ENCODE results near the gene TMEM270.
"Not testable (repeated sequence)": the region's sequence is repeated elsewhere in the genome, so short reads cannot be mapped to it uniquely, and the experiment has no call there.

- TF ChIP-seq CHD2 (IDR thresholded peaks at IDR 0.05; ENCODE audit: low read length); EZH2 (IDR thresholded peaks at IDR 0.05; ENCODE audit: low read depth, low read length, severe bottlenecking); PHF8 (conservative IDR thresholded peaks at IDR 0.05; ENCODE audit: low read depth, low read length); POLR2A (IDR thresholded peaks at IDR 0.05; ENCODE audit: control extremely low read depth in 1 of 2, low read depth in 2 of 2, low read length in 2 of 2); EGR1 (IDR thresholded peaks at IDR 0.05; ENCODE audit: borderline replicate concordance, low read depth, low read length); CEBPB (IDR thresholded peaks at IDR 0.05; ENCODE audit: low read depth, low read length); SP1 (IDR thresholded peaks at IDR 0.05; ENCODE audit: low read depth, low read length); CTCF (IDR thresholded peaks at IDR 0.05; ENCODE audit: control extremely low read depth in 1 of 3, insufficient read depth in 1 of 3, low read depth in 1 of 3, low read length in 3 of 3); RXRA (IDR thresholded peaks at IDR 0.05; ENCODE audit: insufficient read depth, low read depth, low read length); MAX (IDR thresholded peaks at IDR 0.05); SIX5 (IDR thresholded peaks at IDR 0.05; ENCODE audit: low read depth, low read length); JUN (IDR thresholded peaks at IDR 0.05; ENCODE audit: low read depth, low read length); KDM1A (IDR thresholded peaks at IDR 0.05; ENCODE audit: borderline replicate concordance, low read length); POLR2AphosphoS5 (IDR thresholded peaks at IDR 0.05; ENCODE audit: low read depth, low read length): not testable (repeated sequence)
These were observed 39.2 kb upstream of the TMEM270 start for GRCh38 chr7:73821597-73822285.
